GM18520 (cell line): ENCODE data around the gene HOXD8.

Experiments
- ATAC-seq: cut with Tn5 transposase; IDR thresholded peaks from one replicate; pipeline ENCODE4 v1.9.1; 2021; ENCODE audit not compliant: unreplicated experiment

HOXD8 gene

GRCh38 chr2:176102309-176102866 is 27.1 kb upstream of the HOXD8 start:
- ATAC-seq, result no peak

GRCh38 chr2:176103194-176103593 is 26.3 kb upstream of the HOXD8 start:
- no peak for ATAC-seq

- ATAC-seq, result no peak
Measured at GRCh38 chr2:176103742-176104315, 25.7 kb upstream of the HOXD8 start.

- ATAC-seq, result no peak
Measured at GRCh38 chr2:176104316-176105077, 25.0 kb upstream of the HOXD8 start.

DNA sequence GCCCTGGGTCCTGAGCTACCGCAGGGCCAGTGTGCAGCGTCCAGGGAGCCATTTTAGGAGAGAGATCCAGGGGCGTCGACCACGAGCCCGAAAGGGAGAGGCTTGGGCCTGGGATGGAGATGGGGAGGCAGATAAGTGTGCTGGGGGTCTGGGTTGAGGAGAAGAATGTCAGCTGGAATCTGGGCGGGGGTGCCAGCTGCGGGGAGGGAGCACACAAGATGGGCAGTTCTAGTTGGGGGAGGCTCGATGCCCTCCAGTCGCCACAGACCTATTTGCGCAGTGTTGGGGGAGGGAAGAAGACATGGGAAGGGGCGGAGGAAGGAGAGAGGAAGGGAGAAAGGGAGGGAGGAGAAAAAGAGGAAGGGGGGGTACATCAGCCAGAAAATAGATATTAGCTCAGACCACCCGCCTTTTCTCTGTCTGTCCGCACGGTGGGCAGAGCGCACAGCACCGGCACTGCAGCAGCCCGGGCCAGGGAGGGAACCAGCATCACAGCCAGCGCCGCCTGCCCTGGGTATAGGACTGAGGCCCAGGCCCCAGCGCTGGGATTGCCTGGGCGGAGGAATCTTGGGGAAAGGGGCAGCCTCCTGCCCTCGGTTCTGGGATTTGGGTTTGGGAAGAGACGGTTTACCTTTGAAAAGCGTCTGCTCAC is 24.3 kb upstream of the HOXD8 start:
- no peak for ATAC-seq

DNA sequence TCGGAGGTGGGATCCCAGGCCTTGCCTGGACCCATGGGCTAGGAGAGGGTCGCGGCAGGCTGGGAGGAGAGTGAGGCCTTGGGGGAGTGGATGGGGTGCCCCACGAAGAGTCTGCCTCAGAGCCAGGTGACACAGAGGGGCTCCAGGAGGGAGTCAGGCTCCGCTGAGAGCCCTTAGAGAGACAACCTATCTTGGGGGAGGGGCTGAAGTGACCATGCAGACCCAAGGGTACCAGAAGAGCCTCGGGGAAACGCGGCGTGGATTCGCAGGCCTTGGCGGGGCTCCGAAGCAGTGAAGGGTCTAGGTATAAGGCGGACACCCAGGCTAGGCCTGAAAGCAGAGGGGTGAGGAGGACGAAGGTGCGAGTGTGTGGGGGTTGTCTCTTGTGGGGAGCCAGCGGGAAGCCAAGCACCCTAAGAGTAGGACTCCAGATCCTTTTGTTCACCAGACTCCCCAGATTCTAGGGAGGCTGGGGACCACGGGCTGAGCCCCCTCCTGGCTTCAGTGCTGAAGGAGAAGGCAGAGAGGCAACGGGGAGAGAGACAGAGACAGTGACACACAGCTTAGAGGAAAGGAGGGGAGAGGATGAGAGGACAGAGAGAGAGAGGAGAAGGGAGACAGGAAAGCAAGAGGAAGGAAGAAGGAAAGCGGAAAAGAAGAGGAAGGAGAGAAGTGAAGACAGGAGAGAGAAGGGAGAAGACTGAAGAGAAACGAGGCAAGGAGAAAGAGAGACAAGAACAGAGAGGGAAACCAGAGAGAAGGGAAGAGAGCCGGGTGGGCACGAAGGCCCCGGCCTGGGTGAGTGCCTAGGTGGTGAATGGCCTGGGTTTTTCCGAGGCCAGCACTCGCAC is 23.6 kb upstream of the HOXD8 start:
- ATAC-seq, result no peak

DNA sequence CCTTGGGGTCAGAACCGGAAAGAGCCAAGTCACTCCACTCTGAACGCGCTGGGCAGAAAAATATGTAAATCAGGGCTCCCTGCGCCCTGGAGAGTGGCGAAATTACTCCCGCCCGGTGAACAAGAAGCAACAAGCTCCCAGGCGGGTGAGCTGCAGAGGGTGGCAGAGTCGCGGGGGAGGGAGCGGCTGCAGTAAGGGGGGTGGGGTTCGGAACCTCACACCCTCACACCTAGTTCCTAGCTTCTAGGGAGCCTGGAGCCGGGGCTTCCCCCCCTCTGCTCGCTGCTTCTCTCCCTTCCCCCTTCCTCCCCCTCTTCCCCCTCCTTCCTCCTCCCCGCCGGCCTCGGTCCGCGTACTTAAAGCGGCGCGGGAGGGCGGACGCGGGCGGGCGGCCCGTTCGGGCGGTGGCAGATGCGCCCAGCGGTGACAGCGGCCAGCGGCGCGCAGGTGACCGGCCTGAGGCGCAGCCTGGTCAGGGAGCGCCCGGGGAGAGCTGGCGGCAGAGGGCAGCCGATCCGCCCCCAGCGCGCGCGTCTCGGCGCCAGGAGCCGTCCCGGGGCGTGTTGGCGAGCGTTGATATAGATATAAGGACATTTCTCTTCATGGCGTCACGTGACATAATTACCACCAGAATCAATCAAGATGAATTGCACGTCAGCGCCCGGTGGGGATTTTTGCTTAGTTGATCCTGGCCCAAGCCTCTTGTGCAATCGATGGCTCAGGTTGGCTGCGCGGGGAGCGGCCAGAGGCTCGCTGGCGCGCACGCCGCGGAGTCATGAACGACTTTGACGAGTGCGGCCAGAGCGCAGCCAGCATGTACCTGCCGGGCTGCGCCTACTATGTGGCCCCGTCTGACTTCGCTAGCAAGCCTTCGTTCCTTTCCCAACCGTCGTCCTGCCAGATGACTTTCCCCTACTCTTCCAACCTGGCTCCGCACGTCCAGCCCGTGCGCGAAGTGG is 22.6 kb upstream of the HOXD8 start, which contains the start of gene HOXD11:
Gene HOXD11, plus strand, starts transcription at position 700 of the 959 bp plus-strand sequence. Its CDS starts 76 bp downstream, at position 776.
- no peak for ATAC-seq

GRCh38 chr2:176107731-176108181 is 21.7 kb upstream of the HOXD8 start:
- no peak for ATAC-seq

GRCh38 chr2:176109192-176109901 is 20.2 kb upstream of the HOXD8 start:
- ATAC-seq, result no peak

- ATAC-seq, result no peak
Measured at GRCh38 chr2:176109946-176110345, 19.6 kb upstream of the HOXD8 start.

- ATAC-seq, result no peak
Measured at GRCh38 chr2:176110415-176111308, 18.8 kb upstream of the HOXD8 start.

DNA sequence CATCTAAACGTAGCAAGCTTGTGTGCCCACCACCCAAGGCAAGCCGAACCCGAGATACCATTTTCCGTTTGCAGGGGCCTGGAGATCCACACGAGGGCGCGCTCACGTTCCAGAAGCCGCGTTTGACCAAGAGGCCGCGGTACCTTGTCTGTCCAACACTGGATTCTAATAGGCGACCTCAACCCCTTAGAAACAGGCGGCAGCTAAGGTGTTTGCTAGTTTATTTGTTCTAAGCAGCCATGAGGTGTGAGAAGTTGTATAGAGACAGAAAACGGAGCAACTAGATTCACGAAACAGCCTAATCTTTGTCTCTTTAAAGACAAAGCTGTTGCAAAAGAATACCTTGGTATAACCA is 18.2 kb upstream of the HOXD8 start:
- no peak for ATAC-seq

DNA sequence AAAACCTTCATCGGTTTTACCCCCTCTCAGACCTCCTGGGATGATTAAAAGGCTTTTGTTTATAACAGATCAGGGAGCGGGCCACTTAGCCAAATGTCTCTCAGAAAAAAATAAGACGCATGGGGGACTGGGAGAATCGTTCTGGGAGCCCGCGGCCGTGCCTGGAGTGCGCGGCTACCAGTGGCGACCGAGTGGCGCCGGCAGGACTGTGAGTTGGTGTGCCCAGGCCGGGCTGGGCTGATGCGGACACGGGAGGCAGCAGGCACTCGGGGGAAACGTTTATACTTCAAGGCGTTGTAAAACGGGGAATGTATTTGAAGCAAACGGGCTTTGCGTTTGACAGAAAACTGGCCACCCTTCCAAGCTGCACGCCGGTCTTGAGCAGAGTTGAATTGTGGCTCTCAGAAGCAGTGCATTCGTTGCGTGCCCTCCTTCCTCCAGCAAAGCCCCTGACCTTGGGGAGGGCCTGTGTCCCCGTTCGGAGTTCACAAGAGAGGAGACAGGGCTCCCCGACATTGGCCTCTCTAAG is 17.6 kb upstream of the HOXD8 start:
- no peak for ATAC-seq

GRCh38 chr2:176112375-176113302 is 16.9 kb upstream of the HOXD8 start:
- no peak for ATAC-seq

DNA sequence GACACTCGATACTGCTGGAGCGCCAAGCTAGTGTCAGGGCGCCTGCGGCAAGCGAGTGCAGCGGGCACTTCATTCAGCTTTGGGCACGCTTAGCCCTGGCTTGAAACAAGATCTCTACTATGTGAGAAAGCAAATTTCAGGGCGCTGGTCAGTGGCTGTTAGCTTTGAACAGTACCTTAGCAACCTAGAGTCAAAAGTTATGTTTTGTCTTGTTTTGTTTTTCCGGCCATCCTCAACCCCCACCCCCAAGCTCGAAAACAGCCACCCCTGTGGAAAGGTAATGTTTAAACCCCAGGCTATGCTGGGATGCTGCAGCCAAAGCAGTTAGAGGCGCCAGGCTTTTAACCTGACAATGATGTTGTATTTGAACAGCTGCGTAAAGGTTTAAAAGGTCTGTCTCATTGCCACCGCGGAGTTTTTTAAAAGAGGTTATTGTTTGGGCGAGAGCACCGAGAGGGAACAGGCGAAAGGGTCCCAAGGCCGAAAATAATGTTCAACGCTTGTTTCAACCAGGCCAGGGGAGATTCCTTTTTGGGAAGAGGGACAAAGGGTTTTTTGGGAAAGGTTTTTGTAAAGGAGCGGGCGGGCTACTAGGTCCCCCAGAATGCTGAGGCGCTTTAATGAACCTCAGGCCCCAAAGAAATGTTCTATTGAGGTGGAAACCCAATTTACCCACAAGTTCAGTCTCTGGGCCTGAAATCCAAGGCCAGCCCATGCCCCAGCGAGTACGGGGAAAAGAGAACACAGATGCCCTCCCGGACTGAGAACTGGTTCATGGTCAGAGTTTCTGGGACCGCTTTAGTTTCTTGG is 15.2 kb upstream of the HOXD8 start:
- ATAC-seq, result no peak
